ENCODE data around the gene RELB.

DNA sequence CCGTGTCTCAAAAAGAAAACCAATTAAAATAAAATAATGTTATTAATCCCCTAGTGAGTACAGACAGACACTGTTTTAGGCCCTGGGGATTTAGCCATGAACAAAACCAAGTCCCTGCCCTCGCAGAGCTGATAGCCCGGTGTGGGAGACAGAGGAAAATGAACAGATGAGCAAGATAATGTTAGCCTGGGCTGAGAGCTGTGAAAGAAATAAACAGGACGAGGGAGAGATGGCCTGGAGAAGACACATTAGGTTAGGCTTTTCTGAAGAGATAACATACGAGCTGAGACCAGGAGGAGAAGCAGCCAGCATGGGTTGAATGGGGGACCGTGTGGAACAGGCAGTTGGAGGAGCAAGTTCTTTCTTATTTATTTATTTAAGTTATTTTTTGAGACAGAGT, 9.0 kb downstream of the RELB start:
- TF ChIP-seq, protein P1, sequence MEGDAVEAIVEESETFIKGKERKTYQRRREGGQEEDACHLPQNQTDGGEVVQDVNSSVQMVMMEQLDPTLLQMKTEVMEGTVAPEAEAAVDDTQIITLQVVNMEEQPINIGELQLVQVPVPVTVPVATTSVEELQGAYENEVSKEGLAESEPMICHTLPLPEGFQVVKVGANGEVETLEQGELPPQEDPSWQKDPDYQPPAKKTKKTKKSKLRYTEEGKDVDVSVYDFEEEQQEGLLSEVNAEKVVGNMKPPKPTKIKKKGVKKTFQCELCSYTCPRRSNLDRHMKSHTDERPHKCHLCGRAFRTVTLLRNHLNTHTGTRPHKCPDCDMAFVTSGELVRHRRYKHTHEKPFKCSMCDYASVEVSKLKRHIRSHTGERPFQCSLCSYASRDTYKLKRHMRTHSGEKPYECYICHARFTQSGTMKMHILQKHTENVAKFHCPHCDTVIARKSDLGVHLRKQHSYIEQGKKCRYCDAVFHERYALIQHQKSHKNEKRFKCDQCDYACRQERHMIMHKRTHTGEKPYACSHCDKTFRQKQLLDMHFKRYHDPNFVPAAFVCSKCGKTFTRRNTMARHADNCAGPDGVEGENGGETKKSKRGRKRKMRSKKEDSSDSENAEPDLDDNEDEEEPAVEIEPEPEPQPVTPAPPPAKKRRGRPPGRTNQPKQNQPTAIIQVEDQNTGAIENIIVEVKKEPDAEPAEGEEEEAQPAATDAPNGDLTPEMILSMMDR (conservative IDR thresholded peaks at IDR 0.05; ENCODE audit: low read depth, low read length) = no peak
- TF ChIP-seq EZH2 (IDR thresholded peaks at IDR 0.05; ENCODE audit: borderline replicate concordance, low read depth, low read length, poor library complexity, severe bottlenecking) = no peak

All from A673 (cell line).